IMR-90 (cell line): ENCODE results near the gene GRAMD4. TPM values are rescaled to one million over a fixed set of nuclear protein-coding genes. Genes with fewer than 3 reads are reported as not detected.
A peak's percentile ranks its signal among the peaks of the same experiment; 100 is the strongest.

Experiments used
- ATAC-seq: fragments of 200-7000 bp; cut with Tn5 transposase; 2 replicates; pipeline ENCODE4 v1.9.1; 2020; ENCODE audit warnings: low read depth, mild to moderate bottlenecking, moderate library complexity
- BruUV-seq: library from RNA; stranded (reverse); fragments of 400-500 nt; replicated peaks from 2 replicates; lab custom pipeline; 2021; lab: Mats Ljungman, UMichigan
- CTCF ChIA-PET: fragments of 300-600 bp; formaldehyde crosslinking; extraction: SDS; loops from one replicate; lab custom pipeline; 2021; ENCODE audit warnings: antibody characterized with exemption; lab: Yijun Ruan, JAX
- POLR2A ChIA-PET: fragments of 300-600 bp; sonication (Branson Sonifier 250); formaldehyde crosslinking; loops from one replicate; lab custom pipeline; 2022; ENCODE audit warnings: antibody characterized with exemption; ENCODE audit not compliant: unreplicated experiment; lab: Charles Lee
- DNase-seq: peaks from one replicate; pipeline ENCODE4 v3.0.0; 2013
- H2AFZ ChIP-seq: replicated peaks from 2 replicates; pipeline ENCODE3; 2013; ENCODE audit warnings: low read length, mild to moderate bottlenecking; ENCODE audit not compliant: poor library complexity
- H2AK5ac ChIP-seq: 2 replicates; pipeline ENCODE4 v1.6.1; 2013; ENCODE audit warnings: low read depth, low read length, inconsistent platforms
- H2AK9ac ChIP-seq: replicated peaks from 2 replicates; pipeline ENCODE3; 2013; ENCODE audit warnings: mild to moderate bottlenecking, low read depth, low read length, moderate library complexity; ENCODE audit not compliant: poor library complexity
- H2BK120ac ChIP-seq: 2 replicates; pipeline ENCODE4 v1.6.1; 2013; ENCODE audit warnings: low read depth, low read length, inconsistent platforms
- H2BK15ac ChIP-seq: 3 replicates; pipeline ENCODE4 v1.6.1; 2013; ENCODE audit warnings: low read depth, low read length, inconsistent platforms
- H2BK20ac ChIP-seq: 2 replicates; pipeline ENCODE4 v1.6.1; 2013; ENCODE audit warnings: low read depth, mild to moderate bottlenecking, inconsistent platforms, low read length, moderate library complexity
- H2BK5ac ChIP-seq: 2 replicates; pipeline ENCODE4 v1.6.1; 2013; ENCODE audit warnings: mild to moderate bottlenecking, low read depth, low read length, inconsistent platforms; ENCODE audit not compliant: poor library complexity, severe bottlenecking
- H3K14ac ChIP-seq: replicated peaks from 2 replicates; pipeline ENCODE4 v1.6.1; 2013; ENCODE audit warnings: low read depth, low read length, inconsistent platforms
- H3K18ac ChIP-seq: 2 replicates; pipeline ENCODE4 v1.6.1; 2013; ENCODE audit warnings: low read depth, low read length, control low read depth
- H3K23ac ChIP-seq: 2 replicates; pipeline ENCODE4 v1.6.1; 2013; ENCODE audit warnings: low read depth, low read length, inconsistent platforms
- H3K27ac ChIP-seq: 2 replicates; pipeline ENCODE4 v1.5.1; 2013; ENCODE audit warnings: mild to moderate bottlenecking, control low read depth, low read length; ENCODE audit not compliant: insufficient read depth
- H3K27me3 ChIP-seq: 2 replicates; pipeline ENCODE4 v1.6.1; 2013; ENCODE audit warnings: low read length; ENCODE audit not compliant: control insufficient read depth, insufficient read depth
- H3K36me3 ChIP-seq: 2 replicates; pipeline ENCODE4 v1.6.1; 2013; ENCODE audit warnings: low read length, mixed read lengths; ENCODE audit not compliant: control insufficient read depth, insufficient read depth
- H3K4ac ChIP-seq: 2 replicates; pipeline ENCODE4 v1.6.1; 2013; ENCODE audit warnings: low read depth, low read length, inconsistent platforms
- H3K4me1 ChIP-seq: 2 replicates; pipeline ENCODE4 v1.6.1; 2013; ENCODE audit warnings: low read length, mixed read lengths; ENCODE audit not compliant: control insufficient read depth, insufficient read depth
- H3K4me2 ChIP-seq: 2 replicates; pipeline ENCODE4 v1.6.1; 2013; ENCODE audit warnings: low read depth, mild to moderate bottlenecking, control low read depth, low read length, moderate library complexity
- H3K4me3 ChIP-seq: 2 replicates; pipeline ENCODE4 v1.5.1; 2013; ENCODE audit warnings: low read depth, mild to moderate bottlenecking, control low read depth, low read length, moderate library complexity; ENCODE audit not compliant: insufficient read depth
- H3K56ac ChIP-seq: 2 replicates; pipeline ENCODE4 v1.6.1; 2013; ENCODE audit warnings: low read length, inconsistent platforms; ENCODE audit not compliant: insufficient read depth; ENCODE audit errors: extremely low read depth
- H3K79me1 ChIP-seq, 2 experiments: 2 replicates each; pipeline ENCODE4 v1.6.1; 2013; ENCODE audit warnings: low read length in 2 of 2, inconsistent platforms in 1 of 2, low read depth in 1 of 2
- H3K9ac ChIP-seq: 2 replicates; pipeline ENCODE4 v1.6.1; 2013; ENCODE audit warnings: low read depth, low read length, control low read depth
- H3K9me1 ChIP-seq: 2 replicates; pipeline ENCODE4 v1.6.1; 2013; ENCODE audit warnings: low read length, inconsistent platforms; ENCODE audit not compliant: insufficient read depth
- H3K9me3 ChIP-seq: 2 replicates; pipeline ENCODE4 v1.6.1; 2013; ENCODE audit warnings: low read length; ENCODE audit not compliant: control insufficient read depth, insufficient read depth
- H4K20me1 ChIP-seq: 2 replicates; pipeline ENCODE4 v1.6.1; 2013; ENCODE audit warnings: low read length, inconsistent platforms; ENCODE audit not compliant: insufficient read depth
- H4K5ac ChIP-seq: 2 replicates; pipeline ENCODE4 v1.6.1; 2013; ENCODE audit warnings: mild to moderate bottlenecking, low read depth, low read length, control low read depth
- H4K8ac ChIP-seq, 2 experiments: 2 replicates each; pipeline ENCODE4 v1.6.1; 2013; ENCODE audit warnings: low read depth in 2 of 2, low read length in 2 of 2, control low read depth in 1 of 2, inconsistent platforms in 1 of 2
- H4K91ac ChIP-seq: 2 replicates; pipeline ENCODE4 v1.6.1; 2013; ENCODE audit warnings: low read depth, low read length, inconsistent platforms; ENCODE audit not compliant: insufficient read depth
- BHLHE40 ChIP-seq: fragments of 150-350 bp; IDR thresholded peaks from 2 replicates; pipeline ENCODE4 v1.6.1; 2016; ENCODE audit warnings: mild to moderate bottlenecking, low read depth, low read length
- CEBPB ChIP-seq: IDR thresholded peaks from 2 replicates; pipeline ENCODE4 v1.6.1; 2012; ENCODE audit warnings: low read depth, low read length, improper control_type of control experiment
- CHD1 ChIP-seq: IDR thresholded peaks from 2 replicates; pipeline ENCODE4 v1.6.1; 2012; ENCODE audit warnings: low read depth, low read length, improper control_type of control experiment
- ELK1 ChIP-seq: fragments of 150-350 bp; IDR thresholded peaks from 2 replicates; pipeline ENCODE4 v1.6.1; 2016; ENCODE audit warnings: low read depth, mild to moderate bottlenecking, low read length, moderate library complexity, borderline replicate concordance
- FOS ChIP-seq: fragments of 150-350 bp; IDR thresholded peaks from 2 replicates; pipeline ENCODE4 v1.6.1; 2016; ENCODE audit warnings: low read depth, low read length
- MAFK ChIP-seq: IDR thresholded peaks from 2 replicates; pipeline ENCODE4 v1.6.1; 2012; ENCODE audit warnings: low read depth, low read length, improper control_type of control experiment
- MAZ ChIP-seq: IDR thresholded peaks from 2 replicates; pipeline ENCODE4 v1.6.1; 2012; ENCODE audit warnings: low read depth, mild to moderate bottlenecking, low read length, improper control_type of control experiment, moderate library complexity, borderline replicate concordance
- MXI1 ChIP-seq: IDR thresholded peaks from 2 replicates; pipeline ENCODE4 v1.6.1; 2012; ENCODE audit warnings: low read depth, mild to moderate bottlenecking, low read length, moderate library complexity, borderline replicate concordance
- NFE2L2 ChIP-seq: fragments of 150-350 bp; IDR thresholded peaks from 2 replicates; pipeline ENCODE4 v1.6.1; 2016; ENCODE audit warnings: low read depth, mild to moderate bottlenecking, low read length
- POLR2A ChIP-seq: IDR thresholded peaks from 2 replicates; pipeline ENCODE4 v1.6.1; 2012; ENCODE audit warnings: mild to moderate bottlenecking, low read depth, low read length
- RAD21 ChIP-seq: IDR thresholded peaks from 2 replicates; pipeline ENCODE4 v1.6.1; 2012; ENCODE audit warnings: low read length, improper control_type of control experiment
- RCOR1 ChIP-seq: IDR thresholded peaks from 2 replicates; pipeline ENCODE4 v1.6.1; 2012; ENCODE audit warnings: mild to moderate bottlenecking, low read length, improper control_type of control experiment; ENCODE audit not compliant: insufficient replicate concordance
- RFX5 ChIP-seq: IDR thresholded peaks from 2 replicates; pipeline ENCODE4 v1.8.0; 2012; ENCODE audit warnings: low read depth, mild to moderate bottlenecking, low read length, moderate library complexity
- SMC3 ChIP-seq: fragments of 150-350 bp; IDR thresholded peaks from 2 replicates; pipeline ENCODE4 v1.6.1; 2016; ENCODE audit warnings: low read depth, mild to moderate bottlenecking, antibody characterized with exemption, low read length, moderate library complexity
- USF2 ChIP-seq: fragments of 150-350 bp; IDR thresholded peaks from 2 replicates; pipeline ENCODE4 v1.6.1; 2017; ENCODE audit warnings: mild to moderate bottlenecking, antibody characterized with exemption, low read length, low read depth
- WGBS, 2 experiments: methylation state at CpG; one replicate each; pipeline versions ENCODE4 v1.1.5 to v1.1.7; 2013; ENCODE audit warnings: missing lambda C conversion rate in 2 of 2; ENCODE audit not compliant: insufficient read length in 1 of 2; ENCODE audit errors: extremely low coverage in 2 of 2; 5-methylcytosine and 5-hydroxymethylcytosine counted together
- dilution Hi-C: fragments of 300-500 bp; cut with HindIII; formaldehyde crosslinking; loops from one replicate; pipeline ENCODE4 v1.14.3; 2018; ENCODE audit warnings: low sequenced_read_pairs; ENCODE audit not compliant: unreplicated experiment
- in situ Hi-C: fragments of 300-500 bp; cut with MboI; formaldehyde crosslinking; loops from 3 replicates; pipeline ENCODE4 v1.14.3; 2019; ENCODE audit warnings: low sequenced_read_pairs, inconsistent platforms, mixed read lengths
- intact Hi-C: fragments of 100-400 bp; cut with micrococcal nuclease; formaldehyde crosslinking; loops from 2 replicates; pipeline ENCODE4 v1.10.0; 2022
- polyA plus RNA-seq, 3 experiments: library from polyadenylated mRNA; depleted of rRNA; stranded (reverse); fragments of >200 nt; gene quantifications; 2 replicates each; pipeline ENCODE4 v1.2.3, GENCODE V29; 2012; ENCODE audit warnings: low replicate concordance in 1 of 3
- total RNA-seq: library from RNA; depleted of rRNA; stranded (reverse); fragments of >200 nt; gene quantifications from 2 replicates; pipeline ENCODE4 v1.2.3, GENCODE V29; 2012

The GRAMD4 gene
- total and polyA plus RNA-seq, 2 of the 4 experiments (the other 2 are of a cell fraction) = 2.7 to 5.8 TPM

- peak; percentile 33 for DNase-seq
- no TSS peak for BruUV-seq
- TF ChIP-seq RAD21 (no peak), POLR2A (no peak), MAZ (no peak), BHLHE40 (no peak), MAFK (no peak), SMC3 (no peak), CEBPB (no peak), MXI1 (no peak), ELK1 (no peak), RFX5 (no peak), USF2 (no peak), NFE2L2 (no peak), RCOR1 (no peak), FOS (no peak), CHD1 (no peak)
Observed at GRCh38 chr22:46638601-46639431, 18.6 kb downstream of the GRAMD4 start.

More at GRCh38 chr22:46638601-46639431, 18.6 kb downstream of the GRAMD4 start:
- Histone ChIP-seq H2AK5ac (peak overlapping the region; percentile 19; the same call in 1 of the 2 replicates), H3K79me1 (no peaks in the 10 kb centered on the region; a peak in 1 of 4 replicates), H2BK15ac (no peak overlapping the region), H3K4ac (no peak overlapping the region), H2AK9ac (no peak overlapping the region), H4K20me1 (peaks cover 5% of the 10 kb centered on the region; the same call in 1 of the 2 replicates), H3K27ac (no peak overlapping the region), H3K4me1 (peaks cover 14% of the 10 kb centered on the region), H3K4me2 (no peak overlapping the region), H3K56ac (no peak overlapping the region), H3K9me3 (no peaks in the 10 kb centered on the region), H2BK5ac (no peak overlapping the region), H2BK20ac (no peak overlapping the region), H3K23ac (no peak overlapping the region), H2AFZ (no peak overlapping the region), H3K18ac (no peak overlapping the region), H3K36me3 (no peaks in the 10 kb centered on the region; the same call in 1 of the 2 replicates), H3K9ac (no peak overlapping the region), H3K4me3 (no peak overlapping the region), H3K14ac (no peak overlapping the region), H4K5ac (no peak overlapping the region; the same call in 1 of the 2 replicates), H3K9me1 (no peaks in the 10 kb centered on the region), H4K91ac (no peak overlapping the region), H4K8ac (no peak overlapping the region), H3K27me3 (no peaks in the 10 kb centered on the region), H2BK120ac (no peak overlapping the region)
- dilution Hi-C loops (no loop called here), intact Hi-C loops (no loop called here), in situ Hi-C loops (no loop called here)
- 71% methylated on average over 7 of the region's 18 CpGs; no CpG with 5 or more reads in 1 of the 2 experiments for WGBS, 2 experiments
- ChIA-PET POLR2A (no interaction called here), CTCF (no interaction called here)
- no peak for ATAC-seq
